Liver (tissue), 3 donors: ENCODE results near the gene PDZD2.

Experiments used
- JUND ChIP-seq, 2 donors: IDR thresholded peaks; 2 replicates each; pipeline ENCODE4 v1.6.1; 2016; ENCODE audit warnings: antibody characterized with exemption in 2 of 2
- NR2F2 ChIP-seq: IDR thresholded peaks from 2 replicates; pipeline ENCODE4 v1.6.1; 2016; ENCODE audit warnings: antibody characterized with exemption
- REST ChIP-seq: IDR thresholded peaks from 2 replicates; pipeline ENCODE4 v1.6.1; 2016; ENCODE audit warnings: antibody characterized with exemption, mild to moderate bottlenecking
- TAF1 ChIP-seq: conservative IDR thresholded peaks from 2 replicates; pipeline ENCODE4 v1.6.1; 2016; ENCODE audit warnings: antibody characterized with exemption, mild to moderate bottlenecking
- YY1 ChIP-seq: IDR thresholded peaks from 2 replicates; pipeline ENCODE4 v1.6.1; 2016; ENCODE audit warnings: antibody characterized with exemption, mild to moderate bottlenecking
- TF ChIP-seq, protein P1 (sequence below): fragments of 150-350 bp; IDR thresholded peaks from 2 replicates; pipeline ENCODE4 v1.5.1; 2017; ENCODE audit warnings: improper control_type of control experiment, low read depth, low read length; ENCODE audit not compliant: missing input control
- donor health status: healthy.
- donor health status: healthy.

- TF ChIP-seq NR2F2 (peak; percentile 74), YY1 (no peak), REST (no peak), TAF1 (no peak), JUND (IDR thresholded peaks at IDR 0.05) (no peak)
- TF ChIP-seq, protein P1, sequence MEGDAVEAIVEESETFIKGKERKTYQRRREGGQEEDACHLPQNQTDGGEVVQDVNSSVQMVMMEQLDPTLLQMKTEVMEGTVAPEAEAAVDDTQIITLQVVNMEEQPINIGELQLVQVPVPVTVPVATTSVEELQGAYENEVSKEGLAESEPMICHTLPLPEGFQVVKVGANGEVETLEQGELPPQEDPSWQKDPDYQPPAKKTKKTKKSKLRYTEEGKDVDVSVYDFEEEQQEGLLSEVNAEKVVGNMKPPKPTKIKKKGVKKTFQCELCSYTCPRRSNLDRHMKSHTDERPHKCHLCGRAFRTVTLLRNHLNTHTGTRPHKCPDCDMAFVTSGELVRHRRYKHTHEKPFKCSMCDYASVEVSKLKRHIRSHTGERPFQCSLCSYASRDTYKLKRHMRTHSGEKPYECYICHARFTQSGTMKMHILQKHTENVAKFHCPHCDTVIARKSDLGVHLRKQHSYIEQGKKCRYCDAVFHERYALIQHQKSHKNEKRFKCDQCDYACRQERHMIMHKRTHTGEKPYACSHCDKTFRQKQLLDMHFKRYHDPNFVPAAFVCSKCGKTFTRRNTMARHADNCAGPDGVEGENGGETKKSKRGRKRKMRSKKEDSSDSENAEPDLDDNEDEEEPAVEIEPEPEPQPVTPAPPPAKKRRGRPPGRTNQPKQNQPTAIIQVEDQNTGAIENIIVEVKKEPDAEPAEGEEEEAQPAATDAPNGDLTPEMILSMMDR, result no peak
Observed at GRCh38 chr5:32153723-32154122, 514.8 kb downstream of the PDZD2 start.
